ENCODE results near the gene SEC14L3.
"Not testable (repeated sequence)": the region's sequence is repeated elsewhere in the genome, so short reads cannot be mapped to it uniquely, and the experiment has no call there.

The SEC14L3 gene

GRCh38 chr22:30485362-30485988 lies 13.7 kb upstream of the SEC14L3 start:
- peak; percentile 80 for DNase-seq

- DNase-seq = no peak
Observed at GRCh38 chr22:30483169-30483568, 11.4 kb upstream of the SEC14L3 start.

- no peak for DNase-seq
Observed at GRCh38 chr22:30481711-30482110, 9.9 kb upstream of the SEC14L3 start.

GRCh38 chr22:30479981-30480380 lies 8.2 kb upstream of the SEC14L3 start:
- no peak for DNase-seq

- peak; percentile 38 for DNase-seq
Observed at GRCh38 chr22:30474683-30475424, 3.0 kb upstream of the SEC14L3 start.

- DNase-seq = no peak
Observed at GRCh38 chr22:30474121-30474520, 2.3 kb upstream of the SEC14L3 start.

GRCh38 chr22:30472994-30473720 lies 1.3 kb upstream of the SEC14L3 start:
- DNase-seq = no peak

- no peak for DNase-seq
Observed at GRCh38 chr22:30470655-30471054, 1.2 kb downstream of the SEC14L3 start.

- no peak for DNase-seq
Observed at GRCh38 chr22:30469165-30469564, 2.7 kb downstream of the SEC14L3 start.

GRCh38 chr22:30460555-30460954 lies 11.3 kb downstream of the SEC14L3 start:
- not testable (repeated sequence) for DNase-seq

- DNase-seq = no peak
Observed at GRCh38 chr22:30460147-30460546, 11.7 kb downstream of the SEC14L3 start.

GRCh38 chr22:30459181-30460052 lies 12.4 kb downstream of the SEC14L3 start:
- no peak for DNase-seq

- no peak for DNase-seq
Observed at GRCh38 chr22:30457981-30458380, 13.8 kb downstream of the SEC14L3 start.

- no peak for DNase-seq
Observed at GRCh38 chr22:30455075-30455840, 16.6 kb downstream of the SEC14L3 start.

GRCh38 chr22:30453731-30454510 lies 17.9 kb downstream of the SEC14L3 start:
- no peak for DNase-seq

- no peak for DNase-seq
Observed at GRCh38 chr22:30452861-30453260, 19.0 kb downstream of the SEC14L3 start.

GRCh38 chr22:30451488-30451887 lies 20.3 kb downstream of the SEC14L3 start:
- DNase-seq = not testable (repeated sequence)

- DNase-seq = no peak
Observed at GRCh38 chr22:30447656-30448055, 24.2 kb downstream of the SEC14L3 start.

- no peak for DNase-seq
Observed at GRCh38 chr22:30445438-30446145, 26.2 kb downstream of the SEC14L3 start.

- DNase-seq = peak; percentile 69
Observed at GRCh38 chr22:30444632-30445437, 27.0 kb downstream of the SEC14L3 start.

All from CD4-positive, alpha-beta T cell treated with Interleukin-17A for 1 hour (primary cell).